Glomerular endothelial cell (primary cell): ENCODE results near the gene CD151. TPM values are rescaled to one million over a fixed set of nuclear protein-coding genes. Genes with fewer than 3 reads are reported as not detected.

Experiments used
- DNase-seq: peaks from one replicate; pipeline ENCODE4 v3.0.0-alpha.2; 2011; ENCODE audit warnings: low read depth, low spot score; ENCODE audit errors: extremely low read depth
- total RNA-seq: library from RNA; depleted of rRNA; stranded (reverse); fragments of >200 nt; gene quantifications from 2 replicates; pipeline ENCODE4 v1.2.3, GENCODE V29; 2015

CD151 gene
- total RNA-seq, 1 donor from 2014 or later: 569 TPM

DNA sequence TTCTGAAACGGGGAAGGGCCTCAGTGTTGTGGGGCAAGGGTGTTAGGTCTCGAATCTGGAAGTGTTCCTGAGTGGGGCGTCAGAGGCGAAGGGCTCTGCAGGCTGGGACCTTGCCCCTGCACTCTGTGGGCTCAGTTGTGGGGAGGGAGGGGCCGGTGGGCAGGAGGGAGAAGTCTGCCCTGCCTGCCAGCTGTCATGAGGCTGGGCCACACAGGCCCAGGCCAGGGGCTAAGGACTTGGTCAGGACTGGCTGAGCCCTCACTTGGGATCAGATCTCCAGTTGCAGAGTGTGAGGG lies 4.9 kb upstream of the CD151 start, which contains the start of gene CRACR2B:
CRACR2B (plus strand) TSS at position 23 of the 296 bp plus-strand sequence. CDS start 689 bp downstream, outside the sequence.
- DNase-seq: no peak

DNA sequence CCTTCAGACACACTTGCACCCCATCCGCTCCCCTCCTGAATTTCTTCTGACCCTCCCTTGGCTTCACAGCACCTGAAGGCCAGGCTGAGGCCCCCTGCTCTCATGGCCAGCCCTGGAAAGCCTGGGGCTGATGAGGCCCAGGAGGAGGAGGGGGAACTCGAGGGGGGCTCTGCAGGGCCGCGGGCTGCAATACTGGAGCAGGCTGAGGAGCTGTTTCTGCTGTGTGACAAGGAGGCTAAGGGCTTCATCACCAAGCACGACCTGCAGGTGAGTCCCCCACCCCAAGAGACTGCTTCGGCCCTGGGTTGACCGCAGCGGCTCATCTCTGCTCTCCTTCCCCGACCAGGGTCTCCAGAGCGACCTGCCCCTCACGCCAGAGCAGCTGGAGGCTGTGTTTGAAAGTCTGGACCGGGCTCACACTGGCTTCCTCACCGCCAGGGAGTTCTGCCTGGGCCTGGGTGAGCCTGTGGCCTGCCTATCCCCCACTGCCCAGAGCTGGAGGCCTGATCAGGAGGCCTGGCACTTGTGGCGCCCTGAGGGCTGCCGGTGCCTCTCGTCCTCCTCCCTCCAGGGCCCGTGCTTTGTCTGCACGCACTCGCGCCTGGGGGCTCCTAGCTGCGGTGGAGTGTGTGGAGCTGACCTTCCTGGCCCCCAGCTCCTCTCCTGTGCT lies 4.1 kb upstream of the CD151 start:
- DNase-seq: no peak

DNA sequence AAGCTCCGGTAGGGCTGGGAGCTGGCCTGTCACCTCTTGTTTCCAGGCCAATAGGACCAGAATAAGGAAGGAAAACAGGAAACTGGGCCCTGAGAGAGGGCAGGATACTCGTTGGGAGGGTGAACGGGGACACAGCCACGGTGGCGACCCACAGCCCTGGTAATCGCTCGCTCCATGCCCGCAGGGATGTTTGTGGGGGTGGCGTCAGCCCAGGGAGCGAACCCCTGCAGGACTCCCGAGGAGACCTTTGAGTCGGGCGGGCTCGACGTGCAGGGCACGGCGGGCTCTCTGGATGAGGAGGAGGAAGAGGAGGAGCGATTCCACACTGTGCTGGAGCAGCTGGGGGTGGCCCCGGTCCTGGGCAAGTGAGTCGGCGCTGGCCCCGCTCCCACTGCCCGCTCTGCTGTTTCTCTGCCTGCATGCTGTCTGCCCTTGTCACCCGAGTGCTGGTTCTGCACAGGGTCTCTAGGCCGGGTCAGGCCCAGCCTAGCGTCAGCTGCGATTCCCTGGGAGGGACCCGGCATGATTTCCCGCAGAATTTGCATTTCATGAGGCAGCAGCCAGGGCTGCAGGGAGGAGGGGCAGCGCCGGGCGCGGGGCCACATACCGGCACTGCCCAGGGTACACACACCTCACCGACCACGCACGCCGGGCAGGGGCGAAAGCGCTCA lies 3.4 kb upstream of the CD151 start:
- no peak for DNase-seq

DNA sequence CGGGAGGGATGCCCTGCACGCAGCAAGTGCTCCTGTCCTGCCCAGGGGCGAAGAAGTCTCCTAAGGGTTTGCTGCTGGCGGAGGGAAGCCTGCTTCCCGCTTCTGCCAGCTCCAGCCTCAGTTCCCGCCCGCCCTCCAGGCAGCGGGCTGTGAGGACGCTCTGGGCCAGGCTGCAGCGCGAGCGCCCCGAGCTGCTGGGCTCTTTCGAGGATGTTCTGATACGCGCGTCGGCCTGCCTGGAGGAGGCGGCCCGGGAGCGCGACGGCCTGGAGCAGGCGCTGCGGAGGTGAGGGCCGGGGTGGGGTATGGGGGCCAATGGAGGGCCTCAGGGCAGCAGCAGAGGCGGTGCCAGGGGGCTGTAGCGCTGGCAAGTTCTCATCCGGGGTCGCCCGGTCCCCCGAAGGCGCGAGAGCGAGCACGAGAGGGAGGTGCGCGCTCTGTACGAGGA lies 2.9 kb upstream of the CD151 start:
- no peak for DNase-seq

DNA sequence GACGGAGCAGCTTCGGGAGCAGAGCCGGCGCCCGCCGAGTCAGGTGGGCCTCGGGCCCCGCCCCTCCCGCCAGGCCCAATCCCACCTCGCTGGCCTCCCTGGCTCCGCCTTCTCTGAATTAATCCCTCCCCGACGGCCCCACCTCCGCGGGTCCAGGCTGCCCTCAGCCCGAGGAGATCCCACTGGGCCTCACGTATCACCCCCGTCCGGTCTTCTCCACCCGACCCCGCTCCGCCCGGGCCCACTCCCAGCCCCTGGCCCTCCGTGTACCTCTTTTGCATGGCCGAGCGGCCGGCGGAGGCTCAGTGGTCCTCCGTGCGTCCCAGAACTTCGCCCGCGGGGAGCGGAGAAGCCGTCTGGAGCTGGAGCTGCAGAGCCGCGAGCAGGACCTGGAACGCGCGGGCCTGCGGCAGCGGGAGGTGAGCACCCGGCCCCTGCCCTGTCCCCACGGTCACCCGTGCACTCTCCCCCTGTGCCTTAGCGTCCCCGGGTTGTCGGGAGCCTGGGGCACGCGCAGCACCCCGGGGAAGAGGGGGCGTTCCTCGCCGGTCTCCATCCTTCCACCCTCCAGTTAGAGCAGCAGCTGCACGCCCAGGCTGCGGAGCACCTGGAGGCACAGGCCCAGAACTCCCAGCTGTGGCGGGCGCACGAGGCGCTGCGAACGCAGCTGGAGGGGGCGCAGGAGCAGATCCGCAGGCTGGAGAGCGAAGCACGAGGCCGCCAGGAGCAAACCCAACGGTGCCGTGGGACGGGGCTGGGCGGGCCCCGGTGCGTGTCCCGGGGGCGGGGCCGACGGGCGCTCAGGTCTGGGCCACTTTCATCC lies 2.2 kb upstream of the CD151 start:
- no peak for DNase-seq

DNA sequence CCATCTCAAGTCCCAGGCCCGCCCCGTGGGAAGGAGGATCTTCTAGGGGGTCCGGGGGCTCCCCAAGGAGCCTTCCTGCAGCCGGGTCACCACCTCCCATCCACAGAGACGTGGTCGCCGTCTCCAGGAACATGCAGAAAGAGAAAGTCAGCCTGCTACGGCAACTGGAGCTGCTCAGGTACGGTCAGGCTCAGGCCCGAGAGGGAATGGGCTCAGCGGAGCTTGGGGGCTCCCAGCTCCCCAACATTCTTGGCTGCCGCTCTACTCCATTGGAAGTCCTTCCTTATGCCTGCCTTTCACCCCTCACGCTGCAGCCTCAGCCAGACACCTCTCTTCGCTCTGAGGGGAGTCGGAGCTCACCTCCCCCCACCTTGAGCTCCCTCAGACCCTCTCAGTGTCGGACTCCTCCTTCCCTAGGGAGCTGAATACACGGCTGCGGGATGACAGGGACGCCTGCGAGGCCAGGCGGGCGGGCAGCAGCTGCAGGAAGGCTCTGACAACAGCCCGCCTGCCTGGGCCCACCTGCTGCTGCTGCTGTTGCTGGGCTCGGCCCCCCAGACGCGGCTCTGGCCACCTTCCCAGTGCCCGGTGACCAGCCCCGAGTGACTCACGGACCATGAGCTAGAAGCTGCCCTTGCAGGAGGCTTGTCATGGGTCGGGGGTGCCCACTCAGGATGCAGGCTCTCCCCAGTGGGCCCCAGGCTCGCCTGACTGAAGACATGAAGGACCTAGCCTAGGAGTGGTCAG lies 1.5 kb upstream of the CD151 start:
- no peak for DNase-seq

DNA sequence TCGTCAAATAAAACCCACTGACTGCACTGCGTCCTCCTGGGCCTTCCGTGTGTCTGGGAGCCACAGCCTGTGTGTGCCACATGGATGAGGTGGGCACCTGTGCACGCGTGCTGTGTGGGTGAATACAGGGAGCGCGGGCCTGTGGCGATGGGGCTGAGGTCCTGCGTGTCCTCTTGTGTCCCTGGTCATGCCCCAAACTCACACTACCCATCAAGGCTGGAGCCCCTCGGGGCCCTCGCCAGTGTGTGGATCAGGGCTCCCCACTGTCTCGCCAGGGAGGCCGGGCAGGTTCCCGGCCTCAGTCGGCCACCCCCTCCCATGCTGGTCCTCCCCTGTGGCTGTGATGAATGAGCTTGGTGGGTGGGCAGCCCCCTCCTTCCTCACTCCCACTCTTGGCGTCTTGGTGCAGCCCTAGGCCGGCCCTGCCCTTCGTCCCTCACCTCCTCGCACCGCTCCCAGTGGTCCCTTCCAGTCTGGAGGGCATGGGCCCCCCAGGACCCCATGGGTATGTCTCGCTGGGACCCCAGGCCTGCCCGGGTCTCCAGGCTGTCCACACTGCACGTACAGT lies 707 bp upstream of the CD151 start:
- DNase-seq: no peak

DNA sequence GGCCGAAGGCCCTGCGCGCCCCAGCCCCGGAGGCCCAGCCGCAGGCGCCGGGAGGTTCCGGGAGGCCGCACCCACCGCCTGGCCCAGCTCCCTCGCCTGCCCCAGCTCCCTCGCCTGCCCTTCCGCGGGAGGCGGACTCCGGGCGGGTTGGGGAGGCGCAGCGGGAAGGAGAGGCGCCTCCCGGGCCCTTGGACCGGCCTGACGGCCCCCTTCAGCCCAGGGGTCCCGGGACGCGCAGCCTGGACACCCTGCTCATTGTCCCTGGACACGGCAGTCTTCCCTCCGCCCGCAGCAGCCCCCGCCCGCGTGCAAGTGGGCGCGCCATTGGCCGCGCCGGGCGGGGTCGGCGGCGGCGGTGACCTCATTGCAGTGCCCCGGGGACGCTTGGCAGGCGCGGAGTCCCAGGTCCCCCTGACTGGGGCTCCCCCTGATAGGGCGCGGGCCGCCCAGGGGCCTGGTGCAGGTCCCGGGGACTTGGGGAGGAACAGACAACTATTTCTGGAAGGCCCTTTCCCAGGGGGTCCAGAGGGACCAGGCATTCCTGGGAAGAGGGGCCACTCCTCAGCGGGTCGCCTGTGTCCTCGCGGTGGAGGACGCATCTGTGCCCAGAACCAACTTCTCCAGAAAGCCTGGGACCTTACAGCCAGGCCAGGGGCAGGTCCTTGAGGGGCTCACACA lies 501 bp downstream of the CD151 start:
- no peak for DNase-seq

DNA sequence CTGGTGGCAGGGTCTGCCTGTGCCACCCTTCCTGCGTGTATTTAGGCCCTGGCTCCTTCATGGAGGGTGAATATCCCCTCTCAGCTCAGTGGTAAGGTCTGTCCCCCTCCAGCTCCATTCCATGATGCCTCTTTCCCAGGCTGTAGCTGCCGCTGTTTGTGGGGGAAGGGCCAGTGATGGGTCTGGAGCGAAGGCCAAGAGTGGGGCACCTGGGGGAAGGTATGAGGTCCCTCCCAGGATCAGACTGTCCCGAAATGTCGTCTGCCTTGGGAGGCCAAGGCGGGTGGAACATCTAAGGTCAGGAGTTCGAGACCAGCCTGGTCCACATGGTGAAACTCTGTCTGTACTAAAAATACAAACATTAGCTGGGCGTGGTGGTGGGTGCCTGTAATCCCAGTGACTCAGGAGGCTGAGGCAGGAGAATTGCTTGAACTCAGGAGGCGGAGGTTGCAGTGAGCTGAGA lies 1.1 kb downstream of the CD151 start:
- no peak for DNase-seq

DNA sequence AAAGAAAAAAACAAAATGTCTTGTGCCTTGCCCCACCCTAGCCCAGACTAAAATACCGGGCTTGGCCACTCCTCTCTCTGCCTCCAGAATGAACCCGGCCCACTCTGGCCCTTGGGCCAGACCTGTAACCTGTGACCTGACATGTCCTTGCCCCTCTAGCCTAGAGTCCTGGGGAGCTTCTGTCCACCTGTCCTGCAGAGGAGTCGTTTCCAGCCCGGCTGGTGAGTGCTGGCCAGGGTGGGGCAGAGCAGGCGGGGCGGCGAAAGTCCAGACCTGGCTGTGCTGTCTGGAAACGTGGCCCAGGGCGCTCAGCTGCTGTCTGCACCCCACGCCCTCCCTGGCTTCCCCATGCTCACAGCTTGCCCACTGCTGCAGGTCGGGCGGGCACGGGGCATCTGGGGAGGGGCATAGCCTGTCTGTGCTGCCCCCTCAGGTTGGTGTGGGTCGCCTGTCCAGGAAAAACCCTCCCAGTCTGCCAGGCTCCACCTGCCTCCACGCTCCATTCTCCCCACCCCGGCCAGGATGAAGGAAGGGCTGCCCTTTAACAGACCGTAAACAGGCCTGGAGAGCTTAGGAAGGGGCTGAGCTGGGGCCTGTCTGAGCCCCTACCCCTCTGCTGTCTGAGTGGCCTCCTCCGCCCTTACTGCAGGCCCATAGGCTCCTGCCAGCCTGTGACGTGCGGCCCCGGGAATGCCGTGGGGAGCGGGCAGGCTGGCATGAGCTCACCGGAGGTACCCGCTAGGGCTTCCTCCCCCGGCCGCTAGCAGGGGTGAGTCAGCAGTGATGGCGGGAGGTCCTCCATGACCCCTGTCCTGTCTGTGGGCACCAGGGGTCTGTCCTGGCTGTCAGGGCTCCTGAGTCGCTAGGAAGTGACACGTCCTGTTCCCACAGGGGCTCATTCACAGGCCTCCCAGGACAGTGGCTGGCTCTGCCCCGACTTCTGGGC lies 1.9 kb downstream of the CD151 start:
- DNase-seq: no peak

DNA sequence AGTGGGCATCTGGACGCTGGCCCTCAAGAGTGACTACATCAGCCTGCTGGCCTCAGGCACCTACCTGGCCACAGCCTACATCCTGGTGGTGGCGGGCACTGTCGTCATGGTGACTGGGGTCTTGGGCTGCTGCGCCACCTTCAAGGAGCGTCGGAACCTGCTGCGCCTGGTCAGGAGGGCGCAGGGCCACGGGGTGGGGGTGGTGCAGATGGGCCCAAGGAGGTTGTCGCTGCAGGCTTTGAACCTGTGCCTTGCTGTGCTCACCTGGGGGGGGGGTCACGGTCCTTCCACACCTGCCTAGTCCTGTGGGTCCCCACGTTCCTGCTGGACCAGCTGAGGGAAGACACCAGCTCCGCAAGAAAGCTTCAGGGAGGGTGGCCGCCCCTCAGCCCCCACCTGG lies 3.5 kb downstream of the CD151 start:
- no peak for DNase-seq

DNA sequence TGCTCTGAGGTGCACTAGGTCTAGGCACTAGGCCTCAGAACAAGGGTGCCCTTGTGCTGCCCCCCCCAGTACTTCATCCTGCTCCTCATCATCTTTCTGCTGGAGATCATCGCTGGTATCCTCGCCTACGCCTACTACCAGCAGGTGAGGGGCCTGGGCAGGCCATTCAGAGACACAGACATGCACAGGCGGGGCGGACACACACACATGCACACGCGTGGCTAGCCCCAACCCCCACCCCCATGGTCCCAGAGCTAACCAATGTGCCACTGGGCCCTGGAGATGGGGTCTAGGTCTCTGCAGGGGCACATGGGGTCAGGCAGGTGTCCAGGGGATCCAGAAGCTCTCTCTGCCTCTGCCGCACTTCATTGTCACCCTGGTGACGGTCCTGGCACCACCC lies 3.9 kb downstream of the CD151 start:
- DNase-seq: no peak

DNA sequence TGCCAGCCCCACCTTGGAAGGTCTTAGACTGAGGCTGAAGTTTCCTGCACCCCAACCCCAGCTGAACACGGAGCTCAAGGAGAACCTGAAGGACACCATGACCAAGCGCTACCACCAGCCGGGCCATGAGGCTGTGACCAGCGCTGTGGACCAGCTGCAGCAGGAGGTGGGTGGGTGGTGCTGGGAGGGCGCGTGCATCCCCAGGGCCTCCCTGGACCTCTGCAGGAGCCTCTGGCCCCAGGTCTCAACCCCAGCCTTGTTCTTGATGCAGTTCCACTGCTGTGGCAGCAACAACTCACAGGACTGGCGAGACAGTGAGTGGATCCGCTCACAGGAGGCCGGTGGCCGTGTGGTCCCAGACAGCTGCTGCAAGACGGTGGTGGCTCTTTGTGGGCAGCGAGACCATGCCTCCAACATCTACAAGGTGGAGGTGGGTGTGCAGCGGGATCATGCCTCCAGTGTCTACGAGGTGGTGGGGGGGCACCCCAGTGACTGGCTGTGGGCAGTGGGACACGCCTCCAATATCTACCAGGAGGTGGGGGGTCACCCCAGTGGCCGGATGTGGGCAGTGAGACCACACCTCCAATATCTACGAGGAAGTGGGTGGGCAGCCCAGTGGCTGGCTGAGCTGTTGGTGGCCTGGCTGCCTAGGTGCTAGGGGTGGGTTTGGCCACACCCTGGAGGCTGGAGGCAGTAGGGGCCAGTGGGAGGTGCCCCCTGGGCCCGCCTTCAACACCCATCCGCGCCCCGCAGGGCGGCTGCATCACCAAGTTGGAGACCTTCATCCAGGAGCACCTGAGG lies 4.6 kb downstream of the CD151 start:
- no peak for DNase-seq

DNA sequence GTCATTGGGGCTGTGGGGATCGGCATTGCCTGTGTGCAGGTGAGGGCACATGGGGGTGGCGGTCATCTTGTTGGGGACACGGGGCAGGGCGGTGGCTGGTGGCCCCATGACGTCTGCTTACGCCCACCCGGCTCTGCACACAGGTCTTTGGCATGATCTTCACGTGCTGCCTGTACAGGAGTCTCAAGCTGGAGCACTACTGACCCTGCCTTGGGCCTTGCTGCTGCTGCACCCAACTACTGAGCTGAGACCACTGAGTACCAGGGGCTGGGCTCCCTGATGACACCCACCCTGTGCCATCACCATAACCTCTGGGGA lies 5.2 kb downstream of the CD151 start:
- no peak for DNase-seq

DNA sequence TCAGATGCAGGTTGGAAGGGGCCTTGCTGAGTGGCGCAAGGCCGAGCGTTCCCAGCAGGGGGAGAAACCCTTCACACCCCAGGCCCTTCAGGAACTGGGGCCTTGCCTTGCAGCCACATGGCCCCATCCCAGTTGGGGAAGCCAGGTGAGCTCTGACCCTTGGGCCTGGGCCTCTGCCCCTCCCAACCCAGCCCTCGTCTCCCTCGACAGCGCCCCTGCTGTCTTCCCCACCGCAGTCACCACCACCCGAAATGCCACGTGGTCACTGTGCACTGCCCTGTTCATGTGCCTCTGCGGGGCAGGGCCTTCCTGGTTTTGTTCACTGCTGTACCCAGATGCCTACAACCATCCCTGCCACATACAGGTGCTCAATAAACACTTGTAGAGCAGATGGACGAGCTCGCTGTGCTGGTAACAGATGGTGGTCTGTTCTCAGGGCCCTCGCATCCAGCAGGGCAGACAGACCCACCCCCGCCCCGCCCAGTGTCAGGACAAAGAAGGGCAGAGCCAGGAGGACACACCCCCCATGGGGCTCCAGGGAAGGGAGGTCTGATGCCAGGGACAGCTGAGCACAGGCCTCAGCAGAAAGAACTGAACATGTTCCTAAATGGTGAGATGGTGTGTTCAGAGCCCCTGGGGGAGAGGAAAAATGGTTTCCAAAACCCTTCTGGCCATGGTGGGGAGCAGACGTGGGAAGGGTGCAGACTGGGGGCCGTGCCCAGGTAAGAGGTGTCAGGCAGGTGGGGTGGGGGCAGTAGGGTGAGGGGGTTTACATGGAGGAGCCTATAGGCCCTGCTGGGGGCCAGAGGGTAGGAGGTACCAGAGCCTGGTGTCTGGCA lies 5.9 kb downstream of the CD151 start:
- DNase-seq: no peak

DNA sequence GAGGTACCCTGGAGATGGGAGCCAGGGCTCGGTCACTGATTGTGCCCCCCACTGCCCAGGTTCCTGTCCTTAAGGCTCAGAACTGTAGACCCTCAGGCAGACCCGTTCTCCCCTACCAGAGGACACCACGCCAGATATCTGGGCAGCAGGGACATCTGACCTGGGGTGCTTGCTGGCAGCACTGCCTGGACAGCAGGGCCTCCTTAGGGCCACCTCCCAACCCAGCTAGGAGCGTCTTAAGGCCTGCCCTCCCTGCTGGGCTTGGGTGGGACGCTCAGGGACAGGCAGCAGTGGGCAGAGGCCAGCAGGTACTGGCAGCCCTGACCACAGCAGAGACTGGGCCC lies 6.5 kb downstream of the CD151 start:
- DNase-seq: no peak

DNA sequence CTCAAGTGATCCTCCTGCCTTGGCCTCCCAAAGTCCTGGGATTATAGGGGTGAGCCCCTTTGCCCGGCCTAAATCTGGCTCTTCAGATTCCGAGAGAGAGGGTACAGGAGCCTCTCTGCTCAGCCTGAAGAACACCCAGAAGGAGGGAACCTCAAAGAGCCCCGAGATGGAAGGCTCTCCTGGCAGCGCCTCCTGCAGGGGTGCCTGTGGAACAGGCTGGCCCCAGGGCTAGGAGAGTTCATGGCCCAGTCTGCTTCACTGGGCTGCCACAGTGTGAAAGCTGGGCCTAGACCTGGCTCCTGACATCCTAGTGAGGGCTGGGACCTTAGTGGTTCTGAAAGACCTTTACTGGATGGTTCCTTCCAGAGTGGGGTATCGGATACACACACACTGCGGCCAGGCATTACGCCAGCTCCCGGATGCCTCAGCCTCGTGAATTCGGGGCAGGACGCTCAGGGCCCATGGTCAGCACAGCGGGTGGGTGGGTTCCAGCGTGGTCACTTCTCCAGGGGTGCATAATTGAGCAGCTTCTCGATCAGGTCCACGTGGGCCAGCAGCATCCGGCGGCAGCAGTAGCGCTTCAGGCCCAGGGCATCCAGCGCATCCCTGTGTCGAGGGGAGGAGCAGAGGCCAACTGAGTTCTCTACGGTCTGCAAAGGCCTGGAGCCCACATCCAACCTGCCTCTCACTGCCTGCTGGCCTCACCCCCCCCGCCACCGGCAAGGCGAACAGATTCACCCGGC lies 7.3 kb downstream of the CD151 start:
- no peak for DNase-seq
